ENCODE measurements around the gene PTPRN2. TPM values are rescaled to one million over a fixed set of nuclear protein-coding genes. Genes with fewer than 3 reads are reported as not detected.

The PTPRN2 gene
- total RNA-seq, 2 experiments from 2014 or later: 0.70 TPM; not detected in 1

DNA sequence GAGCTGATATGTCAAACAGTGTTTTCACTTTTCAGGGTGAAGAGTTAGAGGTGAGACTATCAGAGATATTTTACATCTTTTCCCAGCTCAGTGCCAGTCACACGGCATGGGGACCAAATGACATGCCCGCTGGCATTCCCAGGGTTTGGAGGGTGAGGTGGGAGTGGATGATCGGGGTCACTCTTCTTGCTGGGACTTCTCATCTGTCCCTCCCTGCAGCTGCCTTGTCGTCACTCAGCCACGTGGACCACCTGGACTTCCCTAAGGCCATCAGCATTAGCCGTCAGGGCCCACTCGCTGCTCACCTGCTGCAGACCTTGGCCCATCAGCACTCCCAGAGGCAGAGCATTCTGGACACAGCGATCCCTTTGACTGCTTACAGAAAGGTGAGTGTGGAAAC is 949.1 kb downstream of the PTPRN2 start:
- Histone ChIP-seq H3K79me2 (ENCODE audit: insufficient read depth, low read depth, low read length) (no peaks in the 10 kb centered on the region), H3K36me3 (ENCODE audit: insufficient read depth, low read length) (no peaks in the 10 kb centered on the region), H3K9me3 (ENCODE audit: low read length) (no peaks in the 10 kb centered on the region), H2AFZ (ENCODE audit: low read length) (no peak overlapping the region), H3K4me1 (ENCODE audit: insufficient read depth, low read length, poor library complexity, severe bottlenecking) (no peaks in the 10 kb centered on the region), H3K9me2 (ENCODE audit: insufficient read depth, low read length) (no peaks in the 10 kb centered on the region), H4K20me1 (ENCODE audit: insufficient read depth, low read length) (no peaks in the 10 kb centered on the region), H3K4me2 (ENCODE audit: low read length) (no peak overlapping the region), H3K4me3 (ENCODE audit: low read depth, low read length, poor library complexity, severe bottlenecking) (no peak overlapping the region), H3K27ac (ENCODE audit: low read depth, low read length, poor library complexity, severe bottlenecking) (no peak overlapping the region)
- BruUV-seq (replicated peaks): no TSS peak
- intact Hi-C loops (cut with micrococcal nuclease; ENCODE audit: unreplicated experiment): no loop called here
- CTCF ChIA-PET (ENCODE audit: unreplicated experiment): no interaction called here
- TF ChIP-seq EZH2phosphoT487 (IDR thresholded peaks at IDR 0.05; ENCODE audit: borderline replicate concordance, low read depth, low read length): no peak
- TF ChIP-seq, protein P1, sequence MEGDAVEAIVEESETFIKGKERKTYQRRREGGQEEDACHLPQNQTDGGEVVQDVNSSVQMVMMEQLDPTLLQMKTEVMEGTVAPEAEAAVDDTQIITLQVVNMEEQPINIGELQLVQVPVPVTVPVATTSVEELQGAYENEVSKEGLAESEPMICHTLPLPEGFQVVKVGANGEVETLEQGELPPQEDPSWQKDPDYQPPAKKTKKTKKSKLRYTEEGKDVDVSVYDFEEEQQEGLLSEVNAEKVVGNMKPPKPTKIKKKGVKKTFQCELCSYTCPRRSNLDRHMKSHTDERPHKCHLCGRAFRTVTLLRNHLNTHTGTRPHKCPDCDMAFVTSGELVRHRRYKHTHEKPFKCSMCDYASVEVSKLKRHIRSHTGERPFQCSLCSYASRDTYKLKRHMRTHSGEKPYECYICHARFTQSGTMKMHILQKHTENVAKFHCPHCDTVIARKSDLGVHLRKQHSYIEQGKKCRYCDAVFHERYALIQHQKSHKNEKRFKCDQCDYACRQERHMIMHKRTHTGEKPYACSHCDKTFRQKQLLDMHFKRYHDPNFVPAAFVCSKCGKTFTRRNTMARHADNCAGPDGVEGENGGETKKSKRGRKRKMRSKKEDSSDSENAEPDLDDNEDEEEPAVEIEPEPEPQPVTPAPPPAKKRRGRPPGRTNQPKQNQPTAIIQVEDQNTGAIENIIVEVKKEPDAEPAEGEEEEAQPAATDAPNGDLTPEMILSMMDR (conservative IDR thresholded peaks at IDR 0.05; ENCODE audit: low read length): no peak
- no peak for DNase-seq (ENCODE audit: low spot score)
- POLR2A ChIA-PET: interaction anchor here (0.5 kb wide), 1 partner anchor 17 kb away, joined by 3 read pairs; no protein-coding TSS in a partner anchor

DNA sequence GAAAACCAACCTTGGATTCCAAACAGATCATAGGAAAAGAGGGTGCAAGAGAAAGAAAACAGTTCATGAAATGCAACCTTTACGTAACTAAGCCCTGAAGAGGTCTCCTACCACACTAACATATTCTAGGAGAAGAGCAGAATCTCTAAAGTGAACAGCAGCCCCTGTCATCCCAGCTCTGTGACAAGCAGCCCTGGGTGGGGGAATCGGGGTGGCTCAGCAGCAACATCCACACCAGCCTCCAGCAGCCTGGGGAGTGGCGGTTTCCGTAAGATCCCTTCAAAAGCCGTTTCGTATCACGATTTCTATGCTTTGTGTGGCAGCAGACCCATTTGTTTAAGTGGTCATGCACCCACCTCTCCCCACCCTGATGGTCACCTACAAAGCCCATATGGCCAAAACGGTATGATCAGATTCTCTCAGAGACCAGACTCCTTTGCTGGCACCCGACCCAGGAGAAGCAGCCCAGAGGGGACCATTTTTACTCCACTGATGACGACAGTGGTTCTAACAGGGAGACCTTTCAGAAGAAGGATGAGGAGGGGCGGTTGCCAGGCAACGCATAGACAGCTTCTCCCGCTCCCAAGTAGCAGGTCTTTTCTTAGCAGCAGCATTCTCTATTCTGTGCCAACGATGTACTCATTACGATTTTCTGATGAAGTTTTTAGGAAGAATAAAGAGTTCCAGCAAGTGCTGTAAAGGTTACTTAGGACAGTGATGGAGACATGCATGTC is 950.2 kb downstream of the PTPRN2 start:
- BruUV-seq (replicated peaks): no TSS peak
- CTCF ChIA-PET (ENCODE audit: unreplicated experiment): no interaction called here
- no peak for DNase-seq (ENCODE audit: low spot score)

DNA sequence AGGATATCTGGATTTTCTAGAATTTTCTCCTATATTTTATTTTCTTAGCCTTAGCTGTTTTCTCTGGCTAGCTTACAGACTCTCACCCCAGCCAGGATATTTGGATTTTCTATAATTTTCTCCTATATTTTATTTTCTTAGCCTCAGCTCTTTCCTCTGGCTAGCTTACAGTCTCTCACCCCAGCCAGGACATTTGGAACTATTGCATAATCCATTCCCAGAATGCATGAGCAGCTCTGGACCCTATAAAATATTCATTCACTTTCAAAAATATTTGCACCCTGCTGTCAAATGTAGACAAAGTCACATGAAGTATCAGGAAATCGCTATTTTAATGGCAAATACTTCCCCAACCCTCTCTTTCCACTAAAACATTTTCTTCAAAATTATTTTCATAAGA is 952.0 kb downstream of the PTPRN2 start:
- Histone ChIP-seq H3K4me1 (ENCODE audit: insufficient read depth, low read length, poor library complexity, severe bottlenecking) (no peaks in the 10 kb centered on the region), H2AFZ (ENCODE audit: low read length) (no peak overlapping the region), H3K9me2 (ENCODE audit: insufficient read depth, low read length) (no peaks in the 10 kb centered on the region), H3K27ac (ENCODE audit: low read depth, low read length, poor library complexity, severe bottlenecking) (no peak overlapping the region), H4K20me1 (ENCODE audit: insufficient read depth, low read length) (no peaks in the 10 kb centered on the region), H3K36me3 (ENCODE audit: insufficient read depth, low read length) (no peaks in the 10 kb centered on the region), H3K79me2 (ENCODE audit: insufficient read depth, low read depth, low read length) (no peaks in the 10 kb centered on the region), H3K4me3 (ENCODE audit: low read depth, low read length, poor library complexity, severe bottlenecking) (no peak overlapping the region), H3K9me3 (ENCODE audit: low read length) (no peaks in the 10 kb centered on the region), H3K4me2 (ENCODE audit: low read length) (no peak overlapping the region)
- BruUV-seq (replicated peaks): no TSS peak
- no peak for DNase-seq (ENCODE audit: low spot score)
- POLR2A ChIA-PET: no interaction called here
- no peak for TF ChIP-seq EZH2phosphoT487 (IDR thresholded peaks at IDR 0.05; ENCODE audit: borderline replicate concordance, low read depth, low read length)
- TF ChIP-seq, protein P1 (conservative IDR thresholded peaks at IDR 0.05; ENCODE audit: low read length): no peak
- CTCF ChIA-PET (ENCODE audit: unreplicated experiment): no interaction called here
- intact Hi-C loops (cut with micrococcal nuclease; ENCODE audit: unreplicated experiment): no loop called here

More for the DNA sequence above, 950.2 kb downstream of the PTPRN2 start:
- H3K79me2 ChIP-seq (ENCODE audit: insufficient read depth, low read depth, low read length): no peaks in the 10 kb centered on the region
- TF ChIP-seq, protein P1 (conservative IDR thresholded peaks at IDR 0.05; ENCODE audit: low read length): no peak
- TF ChIP-seq EZH2phosphoT487 (IDR thresholded peaks at IDR 0.05; ENCODE audit: borderline replicate concordance, low read depth, low read length): no peak
- POLR2A ChIA-PET: no interaction called here
- no peak overlapping the region for H3K4me3 ChIP-seq (ENCODE audit: low read depth, low read length, poor library complexity, severe bottlenecking)
- no peaks in the 10 kb centered on the region for H3K9me3 ChIP-seq (ENCODE audit: low read length)
- H3K4me2 ChIP-seq (ENCODE audit: low read length): no peak overlapping the region
- H3K4me1 ChIP-seq (ENCODE audit: insufficient read depth, low read length, poor library complexity, severe bottlenecking): no peaks in the 10 kb centered on the region
- H4K20me1 ChIP-seq (ENCODE audit: insufficient read depth, low read length): no peaks in the 10 kb centered on the region
- H3K27ac ChIP-seq (ENCODE audit: low read depth, low read length, poor library complexity, severe bottlenecking): no peak overlapping the region
- intact Hi-C loops (cut with micrococcal nuclease; ENCODE audit: unreplicated experiment): no loop called here
- H2AFZ ChIP-seq (ENCODE audit: low read length): no peak overlapping the region
- no peaks in the 10 kb centered on the region for H3K9me2 ChIP-seq (ENCODE audit: insufficient read depth, low read length)
- no peaks in the 10 kb centered on the region for H3K36me3 ChIP-seq (ENCODE audit: insufficient read depth, low read length)

All from OCI-LY7 (cell line).